Liver (tissue), 9 donors: Measurements from ENCODE around the gene FAM120AOS. TPM values are rescaled to one million over a fixed set of nuclear protein-coding genes. Genes with fewer than 3 reads are reported as not detected.

Source experiments
- DNase-seq: peaks from one replicate; pipeline ENCODE4 v3.0.0-alpha.2; 2017; ENCODE audit warnings: low spot score
- H3K27ac ChIP-seq, 2 donors: one replicate each; pipeline ENCODE4 v1.7.0; 2013; ENCODE audit warnings: inconsistent platforms in 2 of 2, low read length in 2 of 2, control low read depth in 1 of 2, low read depth in 1 of 2, mild to moderate bottlenecking in 1 of 2
- H3K27me3 ChIP-seq, 4 donors: one replicate each; pipeline versions ENCODE4 v1.6.1 to v1.7.0; 2013; ENCODE audit warnings: low read length in 3 of 4, inconsistent platforms in 1 of 4, mild to moderate bottlenecking in 1 of 4, moderate library complexity in 1 of 4; ENCODE audit not compliant: control insufficient read depth in 4 of 4, insufficient read depth in 4 of 4
- H3K36me3 ChIP-seq, 4 donors: one replicate each; pipeline versions ENCODE4 v1.6.1 to v1.7.0; 2013; ENCODE audit warnings: low read length in 3 of 4, mild to moderate bottlenecking in 3 of 4, low read depth in 1 of 4, moderate library complexity in 1 of 4; ENCODE audit not compliant: control insufficient read depth in 4 of 4, insufficient read depth in 3 of 4
- H3K4me1 ChIP-seq, 4 donors: one replicate each; pipeline versions ENCODE4 v1.6.1 to v1.7.0; 2013; ENCODE audit warnings: low read length in 3 of 4, mild to moderate bottlenecking in 3 of 4, moderate library complexity in 1 of 4; ENCODE audit not compliant: control insufficient read depth in 4 of 4, insufficient read depth in 4 of 4
- H3K4me3 ChIP-seq, 3 donors: one replicate each; pipeline versions ENCODE4 v1.6.1 to v1.7.0; 2013; ENCODE audit warnings: low read length in 3 of 3, control low read depth in 1 of 3, low read depth in 1 of 3, mild to moderate bottlenecking in 1 of 3
- H3K9ac ChIP-seq, 2 donors: one replicate each; pipeline ENCODE4 v1.7.0; 2013; ENCODE audit warnings: low read length in 2 of 2, mild to moderate bottlenecking in 2 of 2, moderate library complexity in 2 of 2, control low read depth in 1 of 2, low read depth in 1 of 2
- H3K9me3 ChIP-seq, 4 donors: one replicate each; pipeline versions ENCODE4 v1.6.1 to v1.7.0; 2013; ENCODE audit warnings: low read length in 3 of 4; ENCODE audit not compliant: control insufficient read depth in 4 of 4
- EGR1 ChIP-seq, 2 donors: IDR thresholded peaks; 2 replicates each; pipeline ENCODE4 v1.6.1; 2016 to 2018; ENCODE audit warnings: antibody characterized with exemption in 2 of 2, low read depth in 2 of 2
- GABPA ChIP-seq, 2 donors: IDR thresholded peaks in 1 of 2; conservative IDR thresholded peaks in 1 of 2; 2 replicates each; pipeline ENCODE4 v1.6.1; 2016; ENCODE audit warnings: antibody characterized with exemption in 2 of 2, mild to moderate bottlenecking in 1 of 2, moderate library complexity in 1 of 2
- HNF4G ChIP-seq: IDR thresholded peaks from 2 replicates; pipeline ENCODE4 v1.6.1; 2016; ENCODE audit warnings: antibody characterized with exemption
- JUND ChIP-seq, 2 donors: IDR thresholded peaks; 2 replicates each; pipeline ENCODE4 v1.6.1; 2016; ENCODE audit warnings: antibody characterized with exemption in 2 of 2
- RAD21 ChIP-seq, 2 donors: IDR thresholded peaks; 2 replicates each; pipeline ENCODE4 v1.6.1; 2016; ENCODE audit warnings: antibody characterized with exemption in 2 of 2, mild to moderate bottlenecking in 2 of 2
- RXRA ChIP-seq, 2 donors: IDR thresholded peaks; 2 replicates each; pipeline ENCODE4 v1.6.1; 2017 to 2018; ENCODE audit warnings: antibody characterized with exemption in 2 of 2, mild to moderate bottlenecking in 1 of 2
- WGBS: extraction: QIAGEN DNeasy Blood & Tissue Kit; methylation state at CpG from one replicate; pipeline ENCODE4 v1.1.7; 2013; 5-methylcytosine and 5-hydroxymethylcytosine counted together
- polyA plus RNA-seq, 2 donors: library from polyadenylated mRNA; stranded (reverse) in 1 of 2; unstranded in 1 of 2; fragments of 200-250 nt in 1 of 2; fragments of >200 nt in 1 of 2; fragmentation: Nextera tagmentation in 1 of 2; extraction: Ambion mirVana in 1 of 2; gene quantifications; one replicate each; pipeline versions ENCODE4 v1.2.1 to v1.2.3, GENCODE V29; 2013 to 2015
- total RNA-seq, 2 donors: library from RNA; depleted of rRNA; stranded (reverse); fragments of >200 nt; gene quantifications; one replicate each; pipeline ENCODE4 v1.2.3, GENCODE V29; 2014
- TF ChIP-seq, protein P1 (sequence below): fragments of 150-350 bp; IDR thresholded peaks from 2 replicates; pipeline ENCODE4 v1.5.1; 2017; ENCODE audit warnings: improper control_type of control experiment, low read depth, low read length; ENCODE audit not compliant: missing input control
- TF ChIP-seq, protein P2 (sequence below): IDR thresholded peaks from 2 replicates; pipeline ENCODE4 v1.6.1; 2016; ENCODE audit warnings: antibody characterized with exemption, mild to moderate bottlenecking
- TF ChIP-seq, protein P3 (sequence below): IDR thresholded peaks from 2 replicates; pipeline ENCODE4 v1.6.1; 2016; ENCODE audit warnings: antibody characterized with exemption
- TF ChIP-seq, protein P4 (sequence below): IDR thresholded peaks from 2 replicates; pipeline ENCODE4 v1.6.1; 2016; ENCODE audit warnings: antibody characterized with exemption
- donor health status: healthy.
- donor health status: healthy.
- donor health status: healthy.
- donor health status: healthy.
- donor health status: healthy.

The FAM120AOS gene
- total and polyA plus RNA-seq, 4 donors = 16.4 to 25.0 (median 17.3) TPM

DNA sequence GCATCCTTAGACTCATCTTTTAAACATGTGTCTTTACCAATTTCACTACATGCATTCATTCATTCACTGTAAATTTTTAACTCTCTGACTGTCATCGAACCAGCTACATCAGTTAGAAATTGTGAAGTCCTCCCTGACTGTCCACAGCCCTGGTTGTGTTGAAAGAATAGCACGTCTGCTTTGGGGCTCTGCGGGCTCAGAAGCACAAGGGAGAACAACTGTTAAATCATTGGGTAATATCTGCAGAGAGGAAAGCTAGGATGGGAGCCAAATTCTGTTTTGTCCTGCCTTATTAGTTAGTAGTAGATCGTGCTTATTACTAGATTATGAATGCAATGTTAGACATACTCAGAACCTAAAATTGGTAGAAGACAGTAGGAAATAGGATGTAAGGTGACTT, 26.3 kb upstream of the FAM120AOS start:
- peaks cover 0 to 14% (median 4%) of the 10 kb centered on the region in 4 donors for H3K36me3 ChIP-seq
- DNase-seq = no peak
- H3K27me3 ChIP-seq = no peaks in the 10 kb centered on the region
- no peak overlapping the region for H3K27ac ChIP-seq
- H3K4me3 ChIP-seq = no peak overlapping the region
- 88% methylated on average over 4 of the region's 4 CpGs for WGBS
- H3K9me3 ChIP-seq = no peaks in the 10 kb centered on the region
- no peak for TF ChIP-seq RXRA (IDR thresholded peaks at IDR 0.05)
- no peak for TF ChIP-seq RAD21 (IDR thresholded peaks at IDR 0.05)
- no peak for TF ChIP-seq HNF4G
- H3K9ac ChIP-seq = no peak overlapping the region
- H3K4me1 ChIP-seq = peaks cover 0 to 3% (median 0%) of the 10 kb centered on the region in 4 donors

DNA sequence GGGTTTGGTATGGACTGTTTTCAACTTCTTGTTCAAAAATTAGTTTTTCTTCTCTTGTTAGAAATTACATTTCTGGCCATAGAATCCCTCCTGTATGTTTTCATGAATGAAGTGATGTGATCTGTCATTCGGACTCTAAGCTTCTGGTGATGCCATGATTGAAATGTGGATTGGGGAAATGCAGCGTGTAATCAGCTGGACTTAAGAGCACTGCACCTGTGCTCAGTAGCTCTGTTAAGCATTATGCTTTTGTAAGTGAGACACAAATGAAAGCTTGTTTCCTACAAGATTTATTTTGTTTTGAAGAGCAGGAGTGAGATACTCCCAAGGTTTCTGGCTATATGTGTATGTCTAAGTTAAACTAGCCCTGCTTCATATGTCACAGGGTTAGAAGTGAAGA, 24.0 kb upstream of the FAM120AOS start:
- no peaks in the 10 kb centered on the region for H3K9me3 ChIP-seq
- H3K27me3 ChIP-seq = no peaks in the 10 kb centered on the region
- peaks cover 0 to 5% (median 0%) of the 10 kb centered on the region in 4 donors for H3K4me1 ChIP-seq
- TF ChIP-seq, protein P1, sequence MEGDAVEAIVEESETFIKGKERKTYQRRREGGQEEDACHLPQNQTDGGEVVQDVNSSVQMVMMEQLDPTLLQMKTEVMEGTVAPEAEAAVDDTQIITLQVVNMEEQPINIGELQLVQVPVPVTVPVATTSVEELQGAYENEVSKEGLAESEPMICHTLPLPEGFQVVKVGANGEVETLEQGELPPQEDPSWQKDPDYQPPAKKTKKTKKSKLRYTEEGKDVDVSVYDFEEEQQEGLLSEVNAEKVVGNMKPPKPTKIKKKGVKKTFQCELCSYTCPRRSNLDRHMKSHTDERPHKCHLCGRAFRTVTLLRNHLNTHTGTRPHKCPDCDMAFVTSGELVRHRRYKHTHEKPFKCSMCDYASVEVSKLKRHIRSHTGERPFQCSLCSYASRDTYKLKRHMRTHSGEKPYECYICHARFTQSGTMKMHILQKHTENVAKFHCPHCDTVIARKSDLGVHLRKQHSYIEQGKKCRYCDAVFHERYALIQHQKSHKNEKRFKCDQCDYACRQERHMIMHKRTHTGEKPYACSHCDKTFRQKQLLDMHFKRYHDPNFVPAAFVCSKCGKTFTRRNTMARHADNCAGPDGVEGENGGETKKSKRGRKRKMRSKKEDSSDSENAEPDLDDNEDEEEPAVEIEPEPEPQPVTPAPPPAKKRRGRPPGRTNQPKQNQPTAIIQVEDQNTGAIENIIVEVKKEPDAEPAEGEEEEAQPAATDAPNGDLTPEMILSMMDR = no peak
- TF ChIP-seq HNF4G (no peak), RXRA (IDR thresholded peaks at IDR 0.05) (no peak)
- TF ChIP-seq, protein P2, sequence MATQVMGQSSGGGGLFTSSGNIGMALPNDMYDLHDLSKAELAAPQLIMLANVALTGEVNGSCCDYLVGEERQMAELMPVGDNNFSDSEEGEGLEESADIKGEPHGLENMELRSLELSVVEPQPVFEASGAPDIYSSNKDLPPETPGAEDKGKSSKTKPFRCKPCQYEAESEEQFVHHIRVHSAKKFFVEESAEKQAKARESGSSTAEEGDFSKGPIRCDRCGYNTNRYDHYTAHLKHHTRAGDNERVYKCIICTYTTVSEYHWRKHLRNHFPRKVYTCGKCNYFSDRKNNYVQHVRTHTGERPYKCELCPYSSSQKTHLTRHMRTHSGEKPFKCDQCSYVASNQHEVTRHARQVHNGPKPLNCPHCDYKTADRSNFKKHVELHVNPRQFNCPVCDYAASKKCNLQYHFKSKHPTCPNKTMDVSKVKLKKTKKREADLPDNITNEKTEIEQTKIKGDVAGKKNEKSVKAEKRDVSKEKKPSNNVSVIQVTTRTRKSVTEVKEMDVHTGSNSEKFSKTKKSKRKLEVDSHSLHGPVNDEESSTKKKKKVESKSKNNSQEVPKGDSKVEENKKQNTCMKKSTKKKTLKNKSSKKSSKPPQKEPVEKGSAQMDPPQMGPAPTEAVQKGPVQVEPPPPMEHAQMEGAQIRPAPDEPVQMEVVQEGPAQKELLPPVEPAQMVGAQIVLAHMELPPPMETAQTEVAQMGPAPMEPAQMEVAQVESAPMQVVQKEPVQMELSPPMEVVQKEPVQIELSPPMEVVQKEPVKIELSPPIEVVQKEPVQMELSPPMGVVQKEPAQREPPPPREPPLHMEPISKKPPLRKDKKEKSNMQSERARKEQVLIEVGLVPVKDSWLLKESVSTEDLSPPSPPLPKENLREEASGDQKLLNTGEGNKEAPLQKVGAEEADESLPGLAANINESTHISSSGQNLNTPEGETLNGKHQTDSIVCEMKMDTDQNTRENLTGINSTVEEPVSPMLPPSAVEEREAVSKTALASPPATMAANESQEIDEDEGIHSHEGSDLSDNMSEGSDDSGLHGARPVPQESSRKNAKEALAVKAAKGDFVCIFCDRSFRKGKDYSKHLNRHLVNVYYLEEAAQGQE = no peak
- TF ChIP-seq, protein P3, sequence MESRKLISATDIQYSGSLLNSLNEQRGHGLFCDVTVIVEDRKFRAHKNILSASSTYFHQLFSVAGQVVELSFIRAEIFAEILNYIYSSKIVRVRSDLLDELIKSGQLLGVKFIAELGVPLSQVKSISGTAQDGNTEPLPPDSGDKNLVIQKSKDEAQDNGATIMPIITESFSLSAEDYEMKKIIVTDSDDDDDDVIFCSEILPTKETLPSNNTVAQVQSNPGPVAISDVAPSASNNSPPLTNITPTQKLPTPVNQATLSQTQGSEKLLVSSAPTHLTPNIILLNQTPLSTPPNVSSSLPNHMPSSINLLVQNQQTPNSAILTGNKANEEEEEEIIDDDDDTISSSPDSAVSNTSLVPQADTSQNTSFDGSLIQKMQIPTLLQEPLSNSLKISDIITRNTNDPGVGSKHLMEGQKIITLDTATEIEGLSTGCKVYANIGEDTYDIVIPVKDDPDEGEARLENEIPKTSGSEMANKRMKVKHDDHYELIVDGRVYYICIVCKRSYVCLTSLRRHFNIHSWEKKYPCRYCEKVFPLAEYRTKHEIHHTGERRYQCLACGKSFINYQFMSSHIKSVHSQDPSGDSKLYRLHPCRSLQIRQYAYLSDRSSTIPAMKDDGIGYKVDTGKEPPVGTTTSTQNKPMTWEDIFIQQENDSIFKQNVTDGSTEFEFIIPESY = no peak
- DNase-seq = no peak
- no peak overlapping the region for H3K9ac ChIP-seq
- no peak overlapping the region for H3K4me3 ChIP-seq
- WGBS = 90% methylated on average over 2 of the region's 2 CpGs
- peaks cover 0 to 7% (median under 1%) of the 10 kb centered on the region in 4 donors for H3K36me3 ChIP-seq
- H3K27ac ChIP-seq = no peak overlapping the region

DNA sequence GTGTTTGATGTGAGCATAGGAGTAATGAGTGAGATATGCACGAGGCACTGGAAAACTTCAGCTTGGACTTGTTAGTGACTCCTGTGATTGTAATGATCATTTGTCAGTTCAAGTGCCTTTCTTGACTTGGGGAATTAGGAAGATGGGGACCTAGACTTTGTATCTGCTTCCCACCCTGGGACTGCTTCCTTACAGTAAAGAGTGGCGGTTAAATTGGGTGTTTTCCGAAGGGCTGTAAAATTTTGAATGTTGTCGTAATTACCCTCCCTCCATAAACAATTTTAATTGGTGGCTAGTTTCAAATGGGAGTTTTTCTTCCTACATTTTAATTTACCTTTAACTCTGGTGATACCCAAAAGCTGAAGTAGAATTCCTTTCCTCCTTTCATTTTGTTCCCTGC, 23.5 kb upstream of the FAM120AOS start:
- Histone ChIP-seq H3K9me3 (no peaks in the 10 kb centered on the region), H3K36me3 (peaks cover 0 to 7% (median under 1%) of the 10 kb centered on the region in 4 donors), H3K27me3 (no peaks in the 10 kb centered on the region), H3K4me1 (peaks cover 0 to 6% (median 0%) of the 10 kb centered on the region in 4 donors), H3K9ac (no peak overlapping the region), H3K27ac (no peak overlapping the region), H3K4me3 (no peak overlapping the region)
- no peak for DNase-seq
- TF ChIP-seq JUND (IDR thresholded peaks at IDR 0.05) (no peak), RAD21 (IDR thresholded peaks at IDR 0.05) (no peak), HNF4G (no peak), EGR1 (IDR thresholded peaks at IDR 0.05; ENCODE audit: low read depth in 2 of 2) (no peak), GABPA (IDR thresholded peaks at IDR 0.05 in 1 of 2, conservative IDR thresholded peaks at IDR 0.05 in 1 of 2) (no peak)
- TF ChIP-seq, protein P4, sequence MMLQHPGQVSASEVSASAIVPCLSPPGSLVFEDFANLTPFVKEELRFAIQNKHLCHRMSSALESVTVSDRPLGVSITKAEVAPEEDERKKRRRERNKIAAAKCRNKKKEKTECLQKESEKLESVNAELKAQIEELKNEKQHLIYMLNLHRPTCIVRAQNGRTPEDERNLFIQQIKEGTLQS = no peak
- TF ChIP-seq, protein P3 = no peak
- TF ChIP-seq, protein P2 = no peak
- WGBS = 85% methylated on average over 4 of the region's 4 CpGs
